Esophagus muscularis mucosa (tissue), 4 donors: ENCODE data around the gene SERTAD2.

ENCODE experiments used
- EP300 ChIP-seq: sonication (generic); formaldehyde crosslinking; IDR thresholded peaks from one replicate; pipeline ENCODE4 v1.6.1; 2017; ENCODE audit warnings: antibody characterized with exemption
- POLR2A ChIP-seq: fragments of 450-650 bp; IDR thresholded peaks from one replicate; pipeline ENCODE4 v1.6.1; 2017; ENCODE audit warnings: antibody characterized with exemption, moderate library complexity, mild to moderate bottlenecking, low read depth
- POLR2AphosphoS5 ChIP-seq, 2 donors: sonication (generic); formaldehyde crosslinking; IDR thresholded peaks; one replicate each; pipeline ENCODE4 v1.6.1; 2017; ENCODE audit warnings: antibody characterized with exemption in 2 of 2
- TF ChIP-seq, protein P1 (sequence below), 3 experiments: fragments of 200-600 bp in 2 of 3; fragments of 450-650 bp in 1 of 3; sonication (generic) in 2 of 3; IDR thresholded peaks; one replicate each; pipeline ENCODE4 v1.5.1; 2017 to 2019; ENCODE audit warnings: antibody characterized with exemption in 3 of 3, mild to moderate bottlenecking in 2 of 3, moderate library complexity in 1 of 3

DNA sequence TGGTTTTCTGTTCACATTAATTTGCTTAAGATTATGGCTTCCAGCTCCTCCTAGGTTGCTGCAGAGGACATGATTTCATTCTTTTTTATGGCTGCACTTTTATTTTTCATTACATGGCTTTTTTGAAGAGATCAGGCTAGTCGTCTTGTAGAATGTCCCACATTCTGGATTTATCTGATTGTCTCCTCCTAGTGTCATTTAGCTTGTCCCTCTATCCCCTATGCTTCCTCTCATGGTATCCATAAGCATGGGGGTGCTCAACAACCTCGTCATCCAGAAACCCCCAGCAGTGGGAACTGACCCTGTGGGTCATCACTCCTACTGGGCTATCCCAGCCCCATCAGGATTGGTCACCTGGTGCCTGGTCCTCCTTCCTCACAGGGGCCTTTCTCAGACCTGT, 49.6 kb downstream of the SERTAD2 start:
- TF ChIP-seq POLR2AphosphoS5 (IDR thresholded peaks at IDR 0.05) (no peak), POLR2A (no peak), EP300 (no peak)
- TF ChIP-seq, protein P1, sequence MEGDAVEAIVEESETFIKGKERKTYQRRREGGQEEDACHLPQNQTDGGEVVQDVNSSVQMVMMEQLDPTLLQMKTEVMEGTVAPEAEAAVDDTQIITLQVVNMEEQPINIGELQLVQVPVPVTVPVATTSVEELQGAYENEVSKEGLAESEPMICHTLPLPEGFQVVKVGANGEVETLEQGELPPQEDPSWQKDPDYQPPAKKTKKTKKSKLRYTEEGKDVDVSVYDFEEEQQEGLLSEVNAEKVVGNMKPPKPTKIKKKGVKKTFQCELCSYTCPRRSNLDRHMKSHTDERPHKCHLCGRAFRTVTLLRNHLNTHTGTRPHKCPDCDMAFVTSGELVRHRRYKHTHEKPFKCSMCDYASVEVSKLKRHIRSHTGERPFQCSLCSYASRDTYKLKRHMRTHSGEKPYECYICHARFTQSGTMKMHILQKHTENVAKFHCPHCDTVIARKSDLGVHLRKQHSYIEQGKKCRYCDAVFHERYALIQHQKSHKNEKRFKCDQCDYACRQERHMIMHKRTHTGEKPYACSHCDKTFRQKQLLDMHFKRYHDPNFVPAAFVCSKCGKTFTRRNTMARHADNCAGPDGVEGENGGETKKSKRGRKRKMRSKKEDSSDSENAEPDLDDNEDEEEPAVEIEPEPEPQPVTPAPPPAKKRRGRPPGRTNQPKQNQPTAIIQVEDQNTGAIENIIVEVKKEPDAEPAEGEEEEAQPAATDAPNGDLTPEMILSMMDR (IDR thresholded peaks at IDR 0.05): no peak
